ENCODE results near the gene TUNAR. TPM values are rescaled to one million over a fixed set of nuclear protein-coding genes. Genes with fewer than 3 reads are reported as not detected.

TUNAR gene
- 0.06 TPM for polyA plus RNA-seq (2013, experiment 1 of 2; ENCODE audit: insufficient read length)
- polyA plus RNA-seq (2013, experiment 2 of 2; ENCODE audit: insufficient read length), result 0.26 TPM

- DNase-seq, result no peak
Measured at GRCh38 chr14:95876761-95877538, at the start of gene TUNAR. TSS of gene TUNAR (plus strand) at chr14:95876832.

GRCh38 chr14:95828649-95829265 lies 47.9 kb upstream of the TUNAR start:
- no peak for DNase-seq

- DNase-seq, result no peak
Measured at GRCh38 chr14:95829321-95829720, 47.3 kb upstream of the TUNAR start.

GRCh38 chr14:95830386-95830785 lies 46.2 kb upstream of the TUNAR start:
- no peak for DNase-seq

- no peak for DNase-seq
Measured at GRCh38 chr14:95831041-95831440, 45.6 kb upstream of the TUNAR start.

GRCh38 chr14:95831468-95831867 lies 45.2 kb upstream of the TUNAR start:
- DNase-seq, result no peak

GRCh38 chr14:95832012-95832411 lies 44.6 kb upstream of the TUNAR start:
- no peak for DNase-seq

- no peak for DNase-seq
Measured at GRCh38 chr14:95833429-95833828, 43.2 kb upstream of the TUNAR start.

GRCh38 chr14:95834496-95834895 lies 42.1 kb upstream of the TUNAR start:
- DNase-seq, result no peak

- no peak for DNase-seq
Measured at GRCh38 chr14:95835121-95835730, 41.4 kb upstream of the TUNAR start.

- DNase-seq, result no peak
Measured at GRCh38 chr14:95838862-95839261, 37.8 kb upstream of the TUNAR start.

- no peak for DNase-seq
Measured at GRCh38 chr14:95840094-95840700, 36.4 kb upstream of the TUNAR start.

GRCh38 chr14:95841668-95842067 lies 35.0 kb upstream of the TUNAR start:
- DNase-seq, result no peak

- no peak for DNase-seq
Measured at GRCh38 chr14:95849761-95850160, 26.9 kb upstream of the TUNAR start.

- DNase-seq, result no peak
Measured at GRCh38 chr14:95850429-95850828, 26.2 kb upstream of the TUNAR start.

- no peak for DNase-seq
Measured at GRCh38 chr14:95855606-95856005, 21.0 kb upstream of the TUNAR start.

- DNase-seq, result no peak
Measured at GRCh38 chr14:95857275-95857674, 19.4 kb upstream of the TUNAR start.

- no peak for DNase-seq
Measured at GRCh38 chr14:95858893-95859292, 17.7 kb upstream of the TUNAR start.

GRCh38 chr14:95862243-95862642 lies 14.4 kb upstream of the TUNAR start:
- peak; percentile 17 for DNase-seq

GRCh38 chr14:95863295-95863694 lies 13.3 kb upstream of the TUNAR start:
- no peak for DNase-seq

- DNase-seq, result no peak
Measured at GRCh38 chr14:95869776-95870175, 6.9 kb upstream of the TUNAR start.

- DNase-seq, result no peak
Measured at GRCh38 chr14:95870772-95871171, 5.9 kb upstream of the TUNAR start.

- no peak for DNase-seq
Measured at GRCh38 chr14:95871531-95871930, 5.1 kb upstream of the TUNAR start.
